NCI-H1092 (cell line): ENCODE data around the gene CDC42BPA.
"Not testable (repeated sequence)": the region's sequence is repeated elsewhere in the genome, so short reads cannot be mapped to it uniquely, and the experiment has no call there.

Source experiments
- DNase-seq: peaks from one replicate; lab custom pipeline; 2025; lab: John Stamatoyannopoulos, UW

The CDC42BPA gene

GRCh38 chr1:227306689-227307088 lies 11.6 kb downstream of the CDC42BPA start:
- no peak for DNase-seq

- no peak for DNase-seq
These were observed 12.2 kb downstream of the CDC42BPA start for GRCh38 chr1:227305894-227306626.

GRCh38 chr1:227304665-227305064 lies 13.6 kb downstream of the CDC42BPA start:
- no peak for DNase-seq

GRCh38 chr1:227303662-227304061 lies 14.6 kb downstream of the CDC42BPA start:
- DNase-seq, result no peak

GRCh38 chr1:227300682-227301081 lies 17.6 kb downstream of the CDC42BPA start:
- DNase-seq, result no peak

- no peak for DNase-seq
These were observed 18.6 kb downstream of the CDC42BPA start for GRCh38 chr1:227299688-227300087.

GRCh38 chr1:227299241-227299627 lies 19.1 kb downstream of the CDC42BPA start:
- DNase-seq, result no peak

- DNase-seq, result no peak
These were observed 19.6 kb downstream of the CDC42BPA start for GRCh38 chr1:227298512-227299240.

GRCh38 chr1:227297073-227297793 lies 21.1 kb downstream of the CDC42BPA start:
- no peak for DNase-seq

GRCh38 chr1:227295609-227296008 lies 22.7 kb downstream of the CDC42BPA start:
- no peak for DNase-seq

GRCh38 chr1:227285745-227286144 lies 32.5 kb downstream of the CDC42BPA start:
- no peak for DNase-seq

- no peak for DNase-seq
These were observed 36.9 kb downstream of the CDC42BPA start for GRCh38 chr1:227281371-227281770.

GRCh38 chr1:227280836-227281235 lies 37.5 kb downstream of the CDC42BPA start:
- no peak for DNase-seq

GRCh38 chr1:227276156-227276693 lies 42.1 kb downstream of the CDC42BPA start:
- DNase-seq, result not testable (repeated sequence)

- DNase-seq, result no peak
These were observed 44.7 kb downstream of the CDC42BPA start for GRCh38 chr1:227273557-227273956.

- DNase-seq, result no peak
These were observed 45.9 kb downstream of the CDC42BPA start for GRCh38 chr1:227272428-227272827.

- DNase-seq, result no peak
These were observed 47.7 kb downstream of the CDC42BPA start for GRCh38 chr1:227270554-227270953.

- DNase-seq, result no peak
These were observed 49.3 kb downstream of the CDC42BPA start for GRCh38 chr1:227268943-227269342.

- no peak for DNase-seq
These were observed 52.4 kb downstream of the CDC42BPA start for GRCh38 chr1:227265891-227266290.

GRCh38 chr1:227263869-227264268 lies 54.4 kb downstream of the CDC42BPA start:
- DNase-seq, result no peak

GRCh38 chr1:227261501-227261900 lies 56.8 kb downstream of the CDC42BPA start:
- no peak for DNase-seq

GRCh38 chr1:227260433-227260832 lies 57.9 kb downstream of the CDC42BPA start:
- DNase-seq, result no peak

- DNase-seq, result no peak
These were observed 60.3 kb downstream of the CDC42BPA start for GRCh38 chr1:227257964-227258363.
